ENCODE measurements around the gene ADCY2.

The ADCY2 gene

DNA sequence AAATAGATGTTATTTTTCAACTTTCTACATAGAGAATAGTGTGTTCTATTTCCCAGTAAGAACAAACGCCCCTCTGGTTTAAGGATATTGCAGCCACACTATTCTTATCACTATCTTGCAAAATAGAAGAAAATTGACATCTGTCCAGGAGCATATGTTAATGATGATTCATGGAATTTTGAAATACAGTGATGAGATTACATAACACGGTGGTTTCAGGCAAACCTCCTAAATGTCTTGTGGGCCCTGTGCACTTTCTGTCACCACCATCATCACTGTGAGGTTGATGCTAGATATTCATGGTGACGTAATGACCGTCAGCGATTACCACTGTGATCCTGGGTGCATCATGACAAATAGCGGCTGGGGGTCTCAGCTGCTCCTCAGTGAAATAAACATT, 406.9 kb downstream of the ADCY2 start:
- FAIRE-seq: no peak

DNA sequence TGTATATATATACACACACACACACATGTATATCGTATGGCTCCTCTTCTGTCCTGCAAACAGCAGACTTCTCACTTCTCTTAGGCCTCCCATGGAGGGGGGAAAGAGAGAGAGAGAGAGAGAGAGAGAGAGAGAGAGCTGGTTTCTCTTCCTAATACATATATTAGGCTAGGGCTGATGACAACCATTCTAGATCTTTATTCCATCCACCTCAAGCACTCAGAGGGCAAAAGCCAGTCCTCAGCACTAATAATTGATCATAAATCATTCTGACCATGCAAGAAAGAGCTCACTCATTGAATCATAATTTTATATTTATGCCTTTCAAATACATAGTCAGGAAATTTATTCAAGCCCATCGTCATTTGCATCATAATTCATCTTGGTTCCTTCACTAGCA, 408.0 kb downstream of the ADCY2 start:
- no peak for FAIRE-seq

DNA sequence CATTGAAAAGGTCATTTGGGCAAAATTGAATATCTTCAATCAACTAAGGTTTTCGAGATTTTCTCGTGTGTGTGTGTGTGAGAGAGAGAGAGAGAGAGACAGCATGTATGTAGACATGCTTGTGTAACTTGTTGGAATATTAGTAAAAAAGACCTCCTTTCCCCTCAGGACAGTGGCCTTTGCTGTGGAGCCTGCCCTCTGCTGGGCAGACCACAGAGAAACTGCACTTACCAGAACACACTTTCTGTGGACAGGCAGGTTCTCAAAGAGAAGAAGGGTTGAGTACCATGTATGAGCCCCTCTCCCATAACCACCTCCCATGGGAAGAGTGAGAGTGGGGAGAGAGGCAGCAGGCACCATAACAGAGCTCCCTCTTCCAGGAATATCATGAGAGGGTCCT, 409.4 kb downstream of the ADCY2 start:
- no peak for FAIRE-seq

DNA sequence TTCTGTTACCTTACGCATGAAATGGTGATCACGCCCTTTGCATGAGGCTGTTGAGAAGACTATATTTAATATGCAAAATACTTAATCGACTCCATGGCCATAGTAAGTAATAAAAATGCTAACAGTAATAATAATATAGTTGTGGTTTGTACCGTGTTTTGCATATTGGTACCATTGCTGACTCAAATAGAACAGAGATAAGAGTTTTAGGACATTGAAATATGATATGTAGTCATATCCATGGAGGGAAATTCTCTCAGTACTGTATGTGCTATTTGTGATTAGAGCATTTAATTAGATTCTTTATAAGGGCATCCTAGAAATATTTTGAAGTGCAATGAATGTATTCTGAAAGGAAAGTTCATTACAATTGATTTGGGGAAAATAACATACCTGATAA, 413.1 kb downstream of the ADCY2 start:
- no peak for FAIRE-seq

DNA sequence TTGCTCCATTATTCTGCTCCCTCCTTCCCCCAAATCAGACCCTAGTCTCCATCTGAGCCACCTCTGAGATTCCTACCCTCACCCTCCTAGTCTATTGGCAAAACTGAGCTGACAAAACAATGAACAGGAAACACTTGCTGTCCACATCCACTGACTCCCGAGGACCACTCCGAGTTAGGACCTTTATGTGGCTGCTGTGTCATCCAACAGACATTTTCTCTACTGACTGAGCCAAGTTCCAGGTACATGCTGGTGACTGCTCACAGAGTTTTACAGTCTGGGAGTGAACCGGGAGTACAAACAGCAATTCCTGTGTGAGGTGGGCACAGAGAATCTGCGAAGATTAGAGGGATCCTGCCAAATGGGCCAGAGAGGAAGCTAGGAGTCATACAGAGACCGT, 415.8 kb downstream of the ADCY2 start:
- FAIRE-seq: no peak

DNA sequence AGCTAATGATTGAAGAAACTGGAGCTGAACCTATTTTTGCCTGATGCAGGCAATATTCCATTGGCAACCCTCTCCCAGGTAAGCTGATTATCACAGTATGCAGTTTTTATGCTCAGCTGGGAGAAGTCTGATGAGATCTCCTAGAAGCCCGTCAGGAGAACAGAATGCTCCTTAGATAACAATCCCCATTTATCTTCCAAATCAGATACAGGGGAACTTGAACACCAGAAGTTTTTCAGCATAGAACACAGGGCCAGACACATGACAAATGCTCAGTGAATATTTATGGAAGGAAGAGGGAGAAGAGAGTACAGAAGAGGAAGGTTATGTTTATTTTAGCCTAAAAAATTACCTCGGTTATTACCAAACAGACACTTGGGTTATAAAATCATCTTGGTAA, 417.1 kb downstream of the ADCY2 start:
- no peak for FAIRE-seq

DNA sequence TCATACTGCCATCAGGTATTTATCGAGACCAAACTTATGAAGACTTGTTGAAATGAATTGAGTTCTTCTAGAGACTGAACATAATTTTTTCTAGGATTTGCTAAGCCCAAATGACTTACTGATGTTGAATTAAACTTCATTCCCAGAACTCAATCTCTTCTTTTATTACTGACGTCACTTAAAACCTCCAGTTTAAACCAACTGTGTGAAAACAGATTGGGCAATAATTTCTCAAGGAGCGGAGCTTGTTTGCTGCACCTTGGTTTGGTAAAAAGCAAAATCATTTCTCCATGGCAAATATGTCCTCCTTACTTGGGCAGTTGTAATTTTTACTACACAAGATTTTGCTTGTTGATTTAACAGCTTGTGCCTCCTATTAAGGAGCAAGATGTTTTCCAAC, 417.6 kb downstream of the ADCY2 start:
- FAIRE-seq: no peak

DNA sequence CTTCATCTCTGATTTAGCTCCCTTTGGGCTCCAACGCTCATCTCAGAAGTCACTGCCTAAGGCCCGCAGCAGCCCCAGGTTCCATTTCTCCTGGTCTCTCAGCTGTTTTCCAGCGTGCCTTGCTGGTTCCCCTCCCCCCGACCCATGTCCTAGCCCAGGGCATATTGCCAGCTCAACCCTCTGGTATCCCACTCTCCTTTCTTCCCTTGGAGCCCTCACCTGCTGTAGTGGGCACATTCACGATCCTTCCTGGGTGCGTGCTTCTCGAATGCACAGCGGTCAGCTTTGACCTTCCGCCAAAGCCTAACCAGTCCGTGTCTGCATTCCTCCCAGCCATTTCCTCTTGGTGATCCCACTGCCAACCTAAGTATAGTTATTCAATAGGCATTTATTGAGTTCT, 418.9 kb downstream of the ADCY2 start:
- no peak for FAIRE-seq

DNA sequence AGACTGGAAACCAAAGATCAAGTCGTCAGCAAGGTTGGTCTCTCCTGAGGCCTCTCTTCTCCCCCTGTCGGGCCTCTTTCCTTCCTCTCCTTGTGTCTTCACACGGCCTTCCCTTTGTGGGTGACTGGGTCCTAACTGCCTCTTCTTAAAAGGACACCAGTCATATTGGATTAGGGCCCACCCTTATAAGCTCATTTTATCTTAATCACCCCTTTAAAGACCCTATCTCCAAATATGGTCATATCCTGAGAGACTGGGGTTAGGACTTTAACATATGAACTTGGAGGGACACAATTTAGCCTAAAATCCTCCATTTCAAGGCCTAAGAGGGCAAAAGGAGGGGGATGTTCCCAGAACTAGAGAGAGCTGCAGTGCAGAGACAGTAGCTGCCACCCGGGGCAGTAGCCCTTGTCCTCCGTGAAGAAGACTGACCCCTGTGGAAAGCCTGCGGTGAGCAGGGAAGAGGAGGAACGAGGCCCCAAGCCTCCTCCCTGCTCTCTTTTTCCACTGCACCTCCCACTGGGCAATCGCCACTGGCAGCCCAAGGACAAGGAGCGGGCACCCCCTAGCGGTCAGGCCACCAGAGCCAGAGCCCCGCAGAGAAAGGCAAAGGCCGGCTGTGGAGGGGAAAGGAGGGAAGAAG, 420.1 kb downstream of the ADCY2 start:
- FAIRE-seq: no peak

DNA sequence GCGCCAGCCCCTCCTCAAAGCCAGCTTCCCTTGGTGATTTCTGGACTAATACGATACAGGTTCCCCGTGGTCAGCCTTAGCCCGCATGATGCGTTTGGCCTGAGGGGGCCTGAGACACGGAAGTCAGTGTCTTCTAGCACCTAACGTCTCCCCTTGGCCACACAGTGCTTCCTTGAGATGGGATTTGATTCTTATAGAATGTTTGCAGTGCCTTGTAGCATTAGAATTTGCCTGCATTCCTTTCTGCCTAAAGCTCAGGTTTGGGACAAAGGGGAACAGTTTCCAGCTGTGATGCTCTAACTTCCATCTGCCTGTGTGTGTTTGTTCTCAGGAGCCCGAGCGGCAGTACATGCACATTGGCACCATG, 420.6 kb downstream of the ADCY2 start:
- FAIRE-seq: no peak

DNA sequence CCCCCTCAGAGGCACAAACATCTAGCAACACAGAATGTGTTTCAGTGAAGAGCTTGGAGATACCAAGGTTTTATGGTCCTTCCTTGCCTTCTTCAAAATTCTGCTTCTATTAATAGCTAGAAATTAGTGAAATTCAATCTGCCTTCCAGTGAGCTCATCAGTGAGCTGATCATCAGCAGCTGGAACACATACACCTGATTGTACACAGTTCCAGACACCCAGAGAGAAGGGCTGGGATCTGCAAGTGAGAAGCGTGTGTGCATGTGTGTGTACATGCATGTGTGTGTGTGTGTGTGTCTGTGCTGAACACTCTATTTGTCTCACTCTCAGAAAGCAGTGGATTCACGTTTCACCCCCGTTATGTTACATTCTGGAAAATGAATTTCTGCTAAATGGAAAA, 426.5 kb downstream of the ADCY2 start:
- no peak for FAIRE-seq

DNA sequence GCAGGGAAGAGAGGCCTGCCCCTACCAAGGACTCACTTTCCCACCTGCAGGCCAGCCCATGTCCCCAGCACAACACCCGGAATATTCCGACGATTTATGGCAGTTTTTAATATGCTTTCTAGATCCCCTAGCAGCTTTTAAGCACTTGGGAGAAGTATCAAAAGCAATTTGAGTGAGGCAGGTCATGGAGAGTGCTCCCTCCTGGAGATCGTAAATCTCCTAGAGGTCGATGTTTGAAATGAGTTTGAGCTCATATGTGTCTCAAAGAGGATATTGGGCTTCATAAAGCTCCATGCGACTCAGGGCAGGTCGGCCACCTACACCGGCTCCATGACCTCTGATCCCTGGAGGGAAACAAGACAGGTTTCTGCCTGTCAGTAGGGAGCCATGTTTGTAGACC, 427.7 kb downstream of the ADCY2 start:
- no peak for FAIRE-seq

DNA sequence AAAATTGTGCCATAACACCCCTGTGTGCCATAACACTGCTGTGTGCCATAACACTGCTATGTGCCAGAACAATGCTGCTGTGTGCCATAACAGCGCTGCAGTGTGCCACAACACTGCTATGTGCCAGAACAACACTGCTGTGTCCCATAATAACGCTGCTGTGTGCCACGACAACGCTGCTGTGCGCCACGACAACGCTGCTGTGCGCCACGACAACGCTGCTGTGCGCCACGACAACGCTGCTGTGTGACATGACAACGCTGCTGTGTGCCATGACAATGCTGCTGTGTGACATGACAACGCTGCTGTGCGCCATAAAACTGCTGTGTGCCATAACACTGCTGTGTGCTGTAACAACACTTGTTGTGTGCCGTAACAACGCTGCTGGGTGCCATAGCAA, 429.1 kb downstream of the ADCY2 start:
- no peak for FAIRE-seq

DNA sequence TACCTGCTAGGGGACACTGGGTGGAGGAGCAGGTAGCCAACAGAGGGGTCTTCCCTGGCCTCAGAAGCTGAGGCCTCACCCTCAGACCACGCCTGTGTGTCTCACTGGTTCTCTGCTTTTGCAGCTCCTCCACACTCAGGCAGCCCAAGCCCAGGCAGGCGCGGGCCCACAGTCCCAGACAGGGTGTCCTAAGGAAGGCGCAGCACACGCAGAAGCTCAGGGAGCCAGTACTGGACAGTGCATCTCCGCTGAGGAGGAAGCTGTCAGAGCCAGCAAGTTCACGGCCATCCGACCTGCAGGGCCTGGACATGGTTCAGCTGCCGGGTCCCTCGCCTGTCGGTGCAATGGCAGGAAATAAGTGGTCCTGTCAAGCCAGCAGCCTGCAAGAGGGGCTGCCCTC, 429.7 kb downstream of the ADCY2 start:
- FAIRE-seq: no peak

DNA sequence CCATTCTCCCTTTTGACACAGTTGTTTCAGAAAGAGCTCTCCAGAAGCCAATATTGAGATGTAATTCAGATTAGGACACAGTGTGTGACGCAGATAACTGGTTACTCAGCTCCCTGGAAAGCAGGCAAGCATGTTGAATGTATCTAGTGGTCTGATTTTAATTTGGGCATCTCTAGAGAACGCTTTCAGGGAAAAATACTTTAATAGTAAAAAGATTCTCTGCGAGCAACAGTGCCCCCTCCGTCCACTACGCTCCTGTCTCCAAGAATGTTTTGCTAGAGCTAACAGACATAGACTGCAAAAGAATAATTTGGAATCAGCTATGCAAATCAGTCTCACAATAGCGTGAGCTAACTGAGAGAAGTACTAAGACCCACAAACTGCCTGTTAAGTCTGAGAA, 431.7 kb downstream of the ADCY2 start:
- no peak for FAIRE-seq

DNA sequence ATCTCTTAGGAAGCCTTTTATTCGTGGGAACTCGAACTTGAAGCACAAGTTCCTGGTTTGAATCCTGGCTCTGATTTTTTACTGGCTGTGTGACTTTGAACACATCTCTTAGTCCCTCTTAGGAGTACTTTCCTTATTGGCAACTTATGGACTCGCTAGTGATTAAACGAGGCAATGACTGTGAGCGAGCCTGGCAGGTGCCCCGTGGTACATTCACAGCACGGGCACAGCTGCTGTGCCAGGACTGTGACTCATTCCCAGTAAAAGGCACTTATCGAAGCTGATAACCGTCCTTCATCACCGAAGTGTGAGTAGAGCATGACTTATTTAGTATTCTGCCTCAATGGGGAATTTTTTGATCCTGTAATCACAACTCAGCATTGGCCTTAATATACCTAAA, 432.3 kb downstream of the ADCY2 start:
- FAIRE-seq: no peak

DNA sequence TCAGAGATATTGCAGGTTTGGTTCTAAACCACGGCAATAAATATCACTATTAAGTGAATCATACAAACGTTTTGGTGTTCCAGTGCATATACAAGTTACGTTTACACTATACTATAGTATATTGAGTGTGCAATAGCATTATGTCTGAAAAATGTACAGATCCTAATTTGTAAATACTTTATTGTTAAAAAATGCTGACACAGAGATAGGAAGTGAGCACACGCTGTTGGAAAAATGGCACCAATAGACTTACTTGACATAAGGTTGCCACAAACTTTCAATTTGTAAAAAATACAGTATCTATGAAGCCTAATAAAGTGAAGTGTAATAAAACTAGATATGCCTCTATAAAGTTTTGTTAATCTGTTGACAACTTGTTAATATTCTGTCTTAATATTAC, 439.0 kb downstream of the ADCY2 start:
- FAIRE-seq: no peak

DNA sequence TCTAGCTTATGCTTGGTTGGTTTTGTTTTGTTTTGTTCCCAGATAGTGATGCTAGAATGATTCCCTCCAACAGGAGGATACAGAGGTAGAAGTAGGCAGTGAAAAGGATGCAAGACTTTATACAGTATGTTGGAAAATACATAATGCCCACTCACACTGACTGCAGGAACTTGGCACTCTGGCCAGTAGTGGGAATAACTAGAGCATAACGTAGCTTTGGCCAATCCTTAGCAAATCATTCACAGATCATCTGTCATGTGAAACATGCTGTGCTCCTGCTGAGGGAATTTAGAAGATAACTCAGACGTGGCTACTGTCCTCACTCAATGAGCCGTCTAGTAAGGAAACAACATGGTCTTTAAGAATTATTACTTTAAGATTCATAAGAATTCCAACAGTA, 441.5 kb downstream of the ADCY2 start:
- no peak for FAIRE-seq

DNA sequence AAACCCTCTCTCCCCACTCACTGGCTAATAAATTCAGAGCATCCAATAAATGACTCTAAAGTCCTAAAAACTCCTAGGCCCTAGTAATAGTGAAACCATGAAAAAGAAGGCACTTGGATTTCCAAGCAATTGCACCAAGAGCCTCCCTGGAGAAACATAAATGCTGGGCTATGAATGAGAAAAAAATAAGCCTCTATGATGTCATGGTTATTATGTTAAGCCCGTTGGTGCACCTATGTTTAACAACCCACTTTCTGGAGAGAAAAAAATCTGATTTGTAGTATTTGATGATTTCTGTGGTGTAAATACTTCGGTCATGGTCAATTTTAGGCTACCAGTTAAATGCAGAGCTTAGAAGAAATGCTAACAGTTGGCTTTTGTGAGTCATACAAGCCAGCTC, 446.6 kb downstream of the ADCY2 start:
- no peak for FAIRE-seq

DNA sequence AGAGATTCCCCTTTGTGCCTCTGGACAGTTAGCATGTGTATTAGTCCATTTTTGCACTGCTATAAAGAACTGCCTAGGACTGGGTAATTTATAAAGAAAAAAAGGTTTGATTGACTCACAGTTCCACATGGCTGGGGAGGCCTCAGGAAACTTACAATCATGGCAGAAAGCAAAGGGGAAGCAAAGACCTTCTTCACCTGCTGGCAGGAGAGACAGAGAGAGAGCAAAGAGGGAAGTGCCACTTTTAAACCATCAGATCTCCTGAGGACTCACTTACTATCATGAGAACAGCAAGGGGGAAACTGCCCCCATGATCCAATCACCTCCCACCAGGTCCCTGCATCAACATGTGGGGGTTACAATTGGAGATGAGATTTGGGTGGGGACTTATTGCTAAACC, 449.0 kb downstream of the ADCY2 start:
- no peak for FAIRE-seq

DNA sequence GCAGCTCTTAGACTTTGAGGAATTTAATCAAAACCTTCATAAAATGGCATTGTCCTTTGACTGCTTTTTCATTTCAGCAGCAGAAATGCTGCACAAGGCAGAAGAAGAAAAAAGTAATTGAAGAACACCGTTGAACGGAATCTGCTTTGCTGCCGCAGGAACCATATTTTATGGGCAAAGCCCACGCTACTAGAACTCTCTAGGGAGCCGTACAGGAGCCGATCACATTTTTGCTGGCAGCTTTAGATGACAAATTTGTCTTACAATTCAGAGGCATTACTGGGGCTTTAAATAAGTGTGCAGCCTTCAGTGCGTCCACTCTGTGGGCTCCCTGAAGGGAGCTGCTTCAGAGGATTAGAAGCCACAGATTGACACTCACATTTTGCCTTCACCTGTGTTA, 449.6 kb downstream of the ADCY2 start:
- FAIRE-seq: no peak

DNA sequence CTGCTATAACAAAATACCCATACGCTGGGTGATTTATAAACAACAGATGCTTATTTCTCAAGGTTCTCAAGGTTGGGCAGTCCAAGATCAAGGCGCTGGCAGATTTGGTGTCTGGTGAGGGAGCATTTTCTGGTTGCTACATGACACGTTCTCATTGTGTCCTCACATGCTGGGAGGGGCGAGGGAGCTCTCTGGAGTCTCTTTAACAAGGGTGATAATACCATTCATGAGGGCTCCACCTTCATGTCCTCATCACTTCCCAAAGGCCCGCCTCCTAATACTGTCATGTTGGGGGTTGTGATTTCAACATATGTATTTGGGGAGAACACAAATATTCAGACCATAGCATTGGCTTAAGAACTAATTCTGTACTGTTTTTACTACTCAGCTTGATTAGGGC, 450.4 kb downstream of the ADCY2 start:
- FAIRE-seq: no peak

DNA sequence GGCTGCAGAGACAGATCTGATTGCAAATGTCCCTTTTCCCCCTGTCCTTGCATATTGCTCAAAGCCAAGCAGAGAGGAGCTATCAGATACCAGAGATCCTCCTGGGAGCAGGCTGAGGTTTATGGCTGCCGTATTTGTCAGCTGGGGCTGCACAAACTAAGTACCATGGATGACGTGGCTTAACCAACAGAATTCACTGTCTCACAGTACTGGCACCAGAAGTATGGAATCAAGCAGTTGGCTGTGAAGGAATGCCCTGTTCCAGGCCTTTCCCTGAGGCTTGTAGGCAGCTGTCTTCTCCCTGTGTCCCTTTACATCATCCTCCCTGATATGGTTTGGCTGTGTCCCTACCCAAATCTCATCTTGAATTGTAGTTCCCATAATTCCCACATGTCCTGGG, 452.4 kb downstream of the ADCY2 start:
- FAIRE-seq: no peak

DNA sequence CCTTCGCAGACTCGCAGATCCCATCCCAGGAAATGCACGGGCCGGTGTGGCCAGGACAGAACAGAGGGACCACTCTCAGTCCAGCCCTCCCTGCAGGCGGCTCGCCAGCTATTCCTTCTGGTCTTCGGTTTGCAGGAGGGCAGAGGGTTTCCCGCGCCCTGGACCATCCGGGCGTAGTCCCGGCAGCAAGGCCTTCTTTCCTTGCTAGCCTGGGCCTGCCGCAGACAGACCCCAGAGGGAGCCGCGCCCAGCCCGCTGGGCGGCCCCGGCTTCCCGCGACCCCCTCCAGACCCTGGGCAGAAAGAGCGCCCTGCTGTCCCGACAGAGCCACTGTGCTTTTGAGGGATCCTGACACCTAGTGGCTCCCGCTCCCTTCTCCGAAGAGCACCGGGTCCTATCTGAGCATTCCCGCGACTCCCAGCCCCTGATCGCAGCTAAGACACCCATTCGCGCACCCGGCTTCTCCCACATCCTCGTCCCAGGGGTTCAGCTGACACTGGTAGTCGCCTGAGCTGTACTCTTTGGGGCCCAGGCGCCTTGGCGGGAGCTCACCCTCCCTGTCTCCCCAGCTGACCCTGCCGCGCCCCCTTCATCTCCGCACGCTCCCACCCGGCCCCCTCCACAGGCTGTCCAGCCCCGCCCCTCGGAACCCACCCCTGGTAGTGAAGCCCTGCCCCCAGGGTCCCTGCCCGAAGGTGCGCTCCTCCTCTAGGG, 453.9 kb downstream of the ADCY2 start:
- no peak for FAIRE-seq

Measured in TTC549 (cell line).